Uterus (tissue), 4 donors: ENCODE data around the gene RASSF4. TPM values are rescaled to one million over a fixed set of nuclear protein-coding genes. Genes with fewer than 3 reads are reported as not detected.

Experiments
- DNase-seq, 2 donors: peaks; one replicate each; pipeline ENCODE4 v3.0.0-alpha.2; 2019 to 2020
- H3K27ac ChIP-seq, 2 donors: fragments of 200-600 bp; sonication (generic); 1 replicate in 1 of 2; 2 replicates in 1 of 2; pipeline ENCODE4 v1.5.1; 2016 to 2018
- H3K27me3 ChIP-seq, 2 donors: fragments of 200-600 bp; sonication (generic); one replicate each; pipeline ENCODE4 v1.5.1; 2018 to 2019; ENCODE audit warnings: control low read depth in 1 of 2
- H3K36me3 ChIP-seq, 2 donors: fragments of 200-600 bp; sonication (generic); one replicate each; pipeline ENCODE4 v1.5.1; 2019; ENCODE audit warnings: control low read depth in 1 of 2
- H3K4me1 ChIP-seq, 2 donors: fragments of 200-600 bp; sonication (generic); one replicate each; pipeline ENCODE4 v1.5.1; 2018 to 2019; ENCODE audit warnings: control low read depth in 1 of 2
- H3K4me3 ChIP-seq, 2 donors: fragments of 200-600 bp; sonication (generic); 1 replicate in 1 of 2; 2 replicates in 1 of 2; pipeline ENCODE4 v1.5.1; 2018 to 2019; ENCODE audit warnings: mild to moderate bottlenecking in 1 of 2
- H3K9me3 ChIP-seq, 2 donors: fragments of 200-600 bp; sonication (generic); one replicate each; pipeline ENCODE4 v1.5.1; 2019; ENCODE audit warnings: control low read depth in 1 of 2
- POLR2A ChIP-seq, 2 donors: fragments of 450-650 bp; IDR thresholded peaks; one replicate each; pipeline ENCODE4 v1.6.1; 2016; ENCODE audit warnings: antibody characterized with exemption in 2 of 2, mild to moderate bottlenecking in 1 of 2, moderate library complexity in 1 of 2
- intact Hi-C: fragments of 100-400 bp; cut with DNase I; formaldehyde crosslinking; loops from one replicate; pipeline ENCODE4 v1.15.1; 2023; ENCODE audit warnings: low total_unique reads
- total RNA-seq, 4 donors: library from RNA; depleted of rRNA in 3 of 4; stranded (reverse); fragments of >200 nt in 3 of 4; gene quantifications; one replicate each; pipeline versions ENCODE4 v1.1.0 to v1.2.4, GENCODE V29; 2014 to 2023
- TF ChIP-seq, protein P1 (sequence below), 4 experiments: fragments of 200-600 bp in 2 of 4; fragments of 450-650 bp in 2 of 4; sonication (generic) in 2 of 4; IDR thresholded peaks; one replicate each; pipeline ENCODE4 v1.5.1; 2016 to 2019; ENCODE audit warnings: antibody characterized with exemption in 4 of 4, mild to moderate bottlenecking in 2 of 4, moderate library complexity in 1 of 4
- donor health status: DM: yes; HTN: yes; CAD: no.

RASSF4 gene
- total RNA-seq, 4 donors from 2014 or later = 6.1 to 26.5 (median 8.2) TPM

DNA sequence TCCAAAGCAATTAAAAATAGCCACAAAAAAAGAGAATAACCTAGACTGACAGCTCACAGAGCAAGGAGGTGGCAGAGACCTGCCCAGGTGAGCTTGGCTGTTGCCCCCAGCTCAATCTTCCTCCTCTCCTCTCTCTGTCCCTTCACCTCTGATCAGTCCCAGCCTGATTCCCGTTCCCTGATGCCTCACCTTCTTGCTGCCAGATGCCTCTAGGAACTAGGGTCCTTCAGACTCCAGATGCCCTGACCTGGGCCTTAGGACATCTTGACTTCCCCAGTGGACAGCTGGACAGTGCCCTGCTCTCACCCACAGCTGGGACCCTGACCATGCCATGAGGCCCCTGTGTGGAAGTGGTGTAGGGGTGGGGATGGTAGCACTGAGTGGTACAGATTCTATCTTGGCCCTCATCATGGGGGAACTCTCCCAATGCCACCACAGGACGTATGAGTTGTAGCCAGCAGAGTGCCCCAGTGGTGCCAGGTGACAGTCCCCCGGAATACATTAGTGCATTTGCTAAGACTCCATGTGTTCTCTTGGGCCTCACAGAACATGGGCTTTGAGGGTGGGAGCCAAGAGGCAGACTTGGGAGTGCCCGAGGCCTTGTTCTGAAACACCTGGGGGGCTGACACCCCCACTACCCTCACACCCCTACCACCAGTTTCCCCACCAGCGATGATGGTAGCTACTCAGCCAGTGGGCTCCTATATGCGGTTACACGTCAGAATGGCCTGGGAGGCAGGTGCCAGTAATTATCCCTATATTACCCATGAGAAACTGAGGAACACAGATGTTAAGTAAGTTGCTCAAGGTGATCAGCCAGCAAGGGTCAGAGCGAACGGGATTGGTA, 17.0 kb downstream of the RASSF4 start:
- H3K4me1 ChIP-seq = peaks cover 5 to 20% of the 10 kb centered on the region in 2 donors
- peak overlapping the region; percentile 89 to 100 for H3K27ac ChIP-seq
- H3K36me3 ChIP-seq = no peaks in the 10 kb centered on the region
- H3K9me3 ChIP-seq = no peaks in the 10 kb centered on the region
- no peaks in the 10 kb centered on the region for H3K27me3 ChIP-seq
- peak overlapping the region; percentile 66 to 85 for H3K4me3 ChIP-seq
- DNase-seq = no peak
- intact Hi-C loops = no loop called here
- TF ChIP-seq POLR2A (IDR thresholded peaks at IDR 0.05) = no peak
- TF ChIP-seq, protein P1, sequence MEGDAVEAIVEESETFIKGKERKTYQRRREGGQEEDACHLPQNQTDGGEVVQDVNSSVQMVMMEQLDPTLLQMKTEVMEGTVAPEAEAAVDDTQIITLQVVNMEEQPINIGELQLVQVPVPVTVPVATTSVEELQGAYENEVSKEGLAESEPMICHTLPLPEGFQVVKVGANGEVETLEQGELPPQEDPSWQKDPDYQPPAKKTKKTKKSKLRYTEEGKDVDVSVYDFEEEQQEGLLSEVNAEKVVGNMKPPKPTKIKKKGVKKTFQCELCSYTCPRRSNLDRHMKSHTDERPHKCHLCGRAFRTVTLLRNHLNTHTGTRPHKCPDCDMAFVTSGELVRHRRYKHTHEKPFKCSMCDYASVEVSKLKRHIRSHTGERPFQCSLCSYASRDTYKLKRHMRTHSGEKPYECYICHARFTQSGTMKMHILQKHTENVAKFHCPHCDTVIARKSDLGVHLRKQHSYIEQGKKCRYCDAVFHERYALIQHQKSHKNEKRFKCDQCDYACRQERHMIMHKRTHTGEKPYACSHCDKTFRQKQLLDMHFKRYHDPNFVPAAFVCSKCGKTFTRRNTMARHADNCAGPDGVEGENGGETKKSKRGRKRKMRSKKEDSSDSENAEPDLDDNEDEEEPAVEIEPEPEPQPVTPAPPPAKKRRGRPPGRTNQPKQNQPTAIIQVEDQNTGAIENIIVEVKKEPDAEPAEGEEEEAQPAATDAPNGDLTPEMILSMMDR (IDR thresholded peaks at IDR 0.05) = no peak

DNA sequence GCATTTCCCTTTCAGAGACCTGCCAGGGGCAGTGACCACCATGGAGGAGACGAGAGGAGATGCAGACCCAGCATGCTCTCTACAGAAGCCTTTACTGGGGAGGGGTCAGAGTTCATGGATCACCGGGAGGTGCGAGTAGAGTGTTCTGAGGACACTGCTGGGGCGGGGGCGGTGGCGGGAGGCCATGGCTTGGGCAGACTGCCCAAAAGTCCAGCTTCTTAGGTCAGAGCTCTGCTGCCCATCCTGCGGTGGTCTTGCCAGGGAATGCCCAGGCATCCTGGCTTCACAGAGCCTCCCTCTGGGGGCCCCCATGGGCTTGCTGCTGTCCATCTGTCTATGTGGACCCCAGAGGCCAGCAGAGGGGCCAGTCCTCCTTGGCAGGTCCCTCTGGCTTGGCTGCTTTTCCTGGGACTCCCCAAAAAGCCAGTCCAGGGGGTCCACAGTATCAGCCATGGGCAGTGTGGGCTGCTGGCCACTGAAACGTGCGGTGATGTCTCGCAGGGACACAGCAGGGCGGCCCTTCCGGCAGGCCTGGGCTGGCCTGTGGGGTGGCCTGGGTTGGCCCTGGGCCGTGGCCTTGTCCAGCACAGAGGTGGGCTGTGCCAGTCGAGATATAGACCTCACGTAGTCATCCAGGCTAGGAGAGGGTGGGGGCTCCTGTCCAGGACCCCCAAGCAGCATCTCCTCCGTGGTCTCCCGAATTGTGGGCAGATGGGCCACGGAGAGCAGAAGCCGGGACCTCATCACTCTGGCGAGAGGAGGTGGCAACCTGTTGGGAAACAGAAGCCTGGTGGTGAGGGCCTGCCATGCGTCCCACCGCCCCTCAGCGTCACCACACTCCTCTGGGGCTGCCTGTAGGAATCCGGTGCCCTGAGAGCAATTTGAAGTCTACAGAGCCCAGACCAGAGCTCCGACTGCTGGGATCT, 17.9 kb downstream of the RASSF4 start:
- no peak for TF ChIP-seq POLR2A (IDR thresholded peaks at IDR 0.05)
- TF ChIP-seq, protein P1 (IDR thresholded peaks at IDR 0.05) = no peak
- intact Hi-C loops = no loop called here
- DNase-seq = peak; percentile 39 to 52
- Histone ChIP-seq H3K27ac (peak overlapping the region; percentile 89 to 100), H3K4me3 (peak overlapping the region; percentile 66 to 85), H3K27me3 (no peaks in the 10 kb centered on the region), H3K9me3 (no peaks in the 10 kb centered on the region), H3K36me3 (no peaks in the 10 kb centered on the region), H3K4me1 (peaks cover 5 to 20% of the 10 kb centered on the region in 2 donors)

DNA sequence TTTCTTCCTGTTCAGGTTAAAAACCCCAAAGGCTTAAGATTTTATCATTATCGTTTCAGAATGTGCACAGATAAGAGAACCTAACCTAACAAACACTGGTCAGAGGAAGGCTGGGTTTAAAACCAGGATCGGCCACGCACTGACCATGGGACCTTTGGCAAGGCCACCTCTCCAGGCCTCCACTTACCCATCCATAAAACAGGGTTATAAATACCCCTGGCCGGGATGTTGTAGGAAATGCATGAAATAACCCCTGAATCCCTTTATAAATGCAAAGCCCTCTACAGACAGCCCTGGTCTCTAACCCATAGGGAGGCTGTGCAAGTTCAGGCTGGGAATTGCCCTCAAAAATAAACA, 18.6 kb downstream of the RASSF4 start:
- H3K4me3 ChIP-seq = peak overlapping the region; percentile 66 to 85
- H3K9me3 ChIP-seq = no peaks in the 10 kb centered on the region
- H3K27ac ChIP-seq = peak overlapping the region; percentile 89 to 100
- H3K36me3 ChIP-seq = no peaks in the 10 kb centered on the region
- intact Hi-C loops = no loop called here
- DNase-seq = no peak
- TF ChIP-seq, protein P1 (IDR thresholded peaks at IDR 0.05) = no peak
- TF ChIP-seq POLR2A (IDR thresholded peaks at IDR 0.05) = no peak
- H3K4me1 ChIP-seq = peaks cover 5 to 20% of the 10 kb centered on the region in 2 donors
- H3K27me3 ChIP-seq = no peaks in the 10 kb centered on the region

DNA sequence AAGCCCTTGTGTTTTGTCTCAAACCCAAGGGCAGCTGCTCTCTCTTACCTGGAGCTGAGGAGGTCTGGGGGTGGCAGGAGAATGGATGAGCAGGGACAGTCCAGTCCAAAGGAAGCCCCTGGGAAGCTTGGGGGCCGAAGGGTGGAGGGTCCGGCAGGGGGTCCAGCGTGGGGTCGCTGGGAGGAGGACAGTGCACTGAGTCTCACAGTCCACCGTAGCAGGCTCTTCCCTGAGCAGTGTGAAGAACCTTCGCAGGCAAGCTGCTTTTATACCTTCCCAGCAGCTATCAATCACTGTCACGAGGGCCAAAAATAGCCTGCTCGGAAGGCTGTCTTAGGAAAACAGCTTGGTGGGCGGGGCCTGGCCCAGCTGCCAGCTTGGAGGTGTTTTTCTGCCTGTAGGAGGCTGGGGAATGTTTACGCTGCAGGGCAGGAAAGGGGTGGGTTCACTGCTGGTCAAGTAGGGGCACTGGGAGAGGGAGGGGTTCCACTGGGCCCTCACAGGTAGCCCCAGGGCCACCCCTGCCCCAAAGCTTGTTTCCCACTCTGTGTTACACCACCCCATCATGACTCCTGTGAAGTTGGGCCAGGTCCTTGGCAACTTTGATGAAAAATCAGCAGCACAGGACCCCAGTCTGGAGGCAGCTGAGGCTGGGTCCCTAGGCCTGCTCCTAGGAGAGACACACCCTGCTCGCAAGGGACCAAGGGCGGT, 19.1 kb downstream of the RASSF4 start, which contains the start of gene DEPP1:
TSS of gene DEPP1 (minus strand) at position 240 of the 711 bp plus-strand sequence. CDS start 779 bp downstream, outside the sequence.
- H3K4me1 ChIP-seq = peaks cover 5 to 20% of the 10 kb centered on the region in 2 donors
- intact Hi-C loops = no loop called here
- peak within 1 kb of the TSS; percentile 89 to 100 for H3K27ac ChIP-seq
- H3K36me3 ChIP-seq = no peaks in the 10 kb centered on the region
- peak within 1 kb of the TSS; percentile 66 to 85 for H3K4me3 ChIP-seq
- no peaks in the 10 kb centered on the region for H3K9me3 ChIP-seq
- TF ChIP-seq POLR2A (IDR thresholded peaks at IDR 0.05) = peak; percentile 94 to 99
- TF ChIP-seq, protein P1 (IDR thresholded peaks at IDR 0.05) = peak in 3 of 4 experiments; percentile 14 to 46 (median 22)
- H3K27me3 ChIP-seq = no peaks in the 10 kb centered on the region
- DNase-seq = peak; percentile 92 to 97
